NK-92 treated with Interleukin-12 subunit alpha and Interleukin-12 subunit beta, amount 100 ng/mL, for 24 hours (cell line): ENCODE results near the gene UCP2.

Experiments used
- DNase-seq: peaks from one replicate; lab custom pipeline; 2025; lab: John Stamatoyannopoulos, UW

The UCP2 gene

DNA sequence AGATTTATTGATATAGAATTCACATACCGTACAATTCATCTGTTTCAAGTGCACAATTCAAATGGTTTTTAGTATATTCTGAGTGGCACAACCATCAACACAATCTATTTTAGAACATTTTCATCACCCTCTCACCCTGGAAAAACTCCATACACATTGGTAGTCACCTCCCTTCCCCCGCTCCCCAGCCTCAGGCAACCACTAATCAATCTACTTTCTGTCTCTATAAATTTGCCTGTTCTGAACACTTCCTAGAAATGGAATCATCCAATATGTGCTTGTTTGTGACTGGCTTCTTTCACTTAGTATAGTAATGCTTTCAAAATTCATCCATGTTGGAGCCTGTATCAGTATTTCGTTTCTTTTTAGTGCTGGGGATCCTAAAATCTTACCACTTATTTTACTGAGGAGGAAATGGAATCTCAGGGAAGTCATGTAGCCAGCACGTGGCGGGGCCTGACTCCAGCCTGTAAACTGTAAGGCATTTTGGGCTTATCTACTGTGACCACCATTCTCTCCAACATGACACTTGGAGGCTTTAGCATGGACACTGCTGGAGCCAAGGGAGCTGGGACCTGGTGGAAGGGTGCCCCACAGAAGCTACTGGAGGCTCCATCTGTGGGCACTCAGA, 27.1 kb upstream of the UCP2 start:
- DNase-seq = no peak

DNA sequence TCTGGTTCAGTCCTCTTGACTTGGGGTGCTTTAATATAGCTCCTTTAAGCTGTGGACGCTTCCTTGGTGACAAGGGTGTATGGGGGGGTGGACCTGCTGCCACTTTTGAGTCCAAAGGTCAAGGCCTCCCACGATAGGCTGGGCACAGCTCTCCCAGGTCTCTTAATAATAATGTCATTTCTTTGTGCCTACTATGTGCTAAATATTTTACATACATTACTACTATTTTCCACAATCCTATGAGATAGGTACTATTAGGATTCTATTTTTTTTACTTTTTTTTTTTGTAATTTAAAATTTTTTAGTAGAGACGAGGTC, 26.5 kb upstream of the UCP2 start:
- DNase-seq = no peak

DNA sequence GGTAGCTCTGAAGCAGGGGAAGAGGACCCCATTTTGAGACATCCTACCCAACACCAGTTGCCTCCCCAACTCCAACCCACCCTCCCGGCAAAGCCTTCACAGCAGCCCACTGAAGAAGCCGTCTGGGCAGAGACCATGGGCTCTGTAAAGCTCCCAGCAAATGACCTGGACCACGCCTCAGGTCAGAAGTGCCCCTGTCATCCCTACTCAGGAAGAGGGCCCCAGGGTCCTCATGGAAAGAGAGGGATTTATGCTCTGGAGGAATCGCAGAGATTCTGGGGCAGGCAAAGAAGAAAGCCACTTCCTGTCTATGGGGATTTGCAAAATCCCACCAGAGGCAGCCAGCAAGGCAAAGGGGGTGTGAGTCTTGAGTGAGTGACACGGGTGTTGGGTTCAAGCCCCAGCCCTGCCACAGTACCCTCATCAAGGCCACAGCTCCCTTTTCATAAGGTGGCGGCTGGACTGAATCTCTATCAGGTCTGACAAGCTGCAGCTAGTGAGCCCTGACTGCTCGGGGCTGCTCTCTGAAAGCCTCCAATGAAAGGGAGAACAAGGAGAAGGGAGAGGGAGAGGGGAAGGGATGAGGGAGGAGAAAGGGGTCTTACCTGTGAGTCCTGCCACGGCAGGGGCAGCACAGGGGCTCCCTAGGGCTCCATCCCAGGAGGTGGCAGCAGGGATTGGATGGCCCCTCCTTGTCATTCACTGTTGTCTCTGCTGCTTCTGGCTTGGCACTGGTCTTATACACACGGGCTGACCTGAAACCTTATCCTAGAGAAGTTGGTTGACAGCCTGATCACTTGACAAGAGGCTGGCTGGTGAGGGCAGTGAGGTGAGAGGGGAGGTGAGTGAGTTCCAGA, 26.0 kb upstream of the UCP2 start, which contains the start of gene UCP3:
Gene UCP3 (minus strand): TSS at position 713 of the 857 bp plus-strand sequence. CDS start 2,043 bp downstream, outside the sequence.
- no peak for DNase-seq

DNA sequence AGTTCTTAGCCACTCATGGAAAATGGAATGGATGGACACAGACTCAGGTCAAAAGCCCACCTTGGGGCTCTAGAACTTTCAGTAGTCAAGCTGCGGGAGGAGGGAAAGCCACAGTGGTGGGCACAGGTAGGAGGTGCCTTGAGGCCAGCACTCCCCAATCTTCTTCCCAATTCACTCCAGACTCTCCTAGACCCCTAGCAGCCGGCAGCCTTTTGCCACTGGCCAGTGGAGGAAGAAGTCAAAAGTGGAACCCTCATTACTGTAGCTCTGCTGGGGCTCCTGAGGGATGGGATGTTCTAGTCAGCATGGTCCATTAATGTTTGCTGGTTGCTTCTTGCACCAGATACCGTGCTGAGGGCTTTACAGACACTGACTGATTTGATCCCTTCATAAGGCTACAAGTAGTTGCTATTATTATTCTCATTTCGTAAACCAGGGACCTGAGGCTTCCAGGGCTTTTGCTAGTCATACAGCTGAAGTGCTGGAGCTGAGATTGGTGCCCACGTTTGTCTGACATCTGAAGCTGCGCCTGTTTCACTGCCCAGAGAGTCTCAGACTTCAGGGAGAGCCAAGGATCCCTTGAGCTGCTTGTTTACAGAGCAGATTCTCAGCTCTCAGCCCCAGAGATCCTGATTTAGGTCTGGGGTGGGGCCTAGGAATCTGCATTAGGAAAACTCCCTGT, 25.2 kb upstream of the UCP2 start:
- no peak for DNase-seq

DNA sequence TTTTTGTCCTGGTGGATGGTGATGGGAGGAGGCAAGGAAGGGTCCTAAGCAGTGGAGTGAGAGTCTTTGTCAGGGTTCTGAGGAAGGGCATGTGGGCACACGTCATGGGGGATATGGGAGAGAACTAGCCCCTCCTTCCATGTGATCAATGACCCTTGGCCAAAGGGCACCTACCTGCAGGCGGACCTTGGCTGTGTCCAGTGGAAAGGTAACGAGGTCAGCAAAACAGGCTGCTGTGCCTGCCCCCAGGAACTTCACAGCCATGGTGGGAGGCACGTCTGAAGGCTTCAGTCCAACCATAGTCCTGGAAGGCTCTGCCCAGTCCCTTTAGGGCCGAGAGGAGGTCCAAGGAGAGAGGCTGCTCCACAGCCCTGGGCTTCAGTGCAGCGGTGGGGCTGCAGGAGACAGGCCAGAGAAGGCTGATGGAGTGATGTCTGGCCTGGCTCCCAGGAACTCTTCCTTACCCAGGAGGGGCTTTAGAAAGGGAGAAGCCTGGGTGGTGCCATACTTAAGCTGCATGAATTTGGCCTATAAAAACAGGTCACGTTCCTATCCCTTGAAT, 24.2 kb upstream of the UCP2 start:
- no peak for DNase-seq

DNA sequence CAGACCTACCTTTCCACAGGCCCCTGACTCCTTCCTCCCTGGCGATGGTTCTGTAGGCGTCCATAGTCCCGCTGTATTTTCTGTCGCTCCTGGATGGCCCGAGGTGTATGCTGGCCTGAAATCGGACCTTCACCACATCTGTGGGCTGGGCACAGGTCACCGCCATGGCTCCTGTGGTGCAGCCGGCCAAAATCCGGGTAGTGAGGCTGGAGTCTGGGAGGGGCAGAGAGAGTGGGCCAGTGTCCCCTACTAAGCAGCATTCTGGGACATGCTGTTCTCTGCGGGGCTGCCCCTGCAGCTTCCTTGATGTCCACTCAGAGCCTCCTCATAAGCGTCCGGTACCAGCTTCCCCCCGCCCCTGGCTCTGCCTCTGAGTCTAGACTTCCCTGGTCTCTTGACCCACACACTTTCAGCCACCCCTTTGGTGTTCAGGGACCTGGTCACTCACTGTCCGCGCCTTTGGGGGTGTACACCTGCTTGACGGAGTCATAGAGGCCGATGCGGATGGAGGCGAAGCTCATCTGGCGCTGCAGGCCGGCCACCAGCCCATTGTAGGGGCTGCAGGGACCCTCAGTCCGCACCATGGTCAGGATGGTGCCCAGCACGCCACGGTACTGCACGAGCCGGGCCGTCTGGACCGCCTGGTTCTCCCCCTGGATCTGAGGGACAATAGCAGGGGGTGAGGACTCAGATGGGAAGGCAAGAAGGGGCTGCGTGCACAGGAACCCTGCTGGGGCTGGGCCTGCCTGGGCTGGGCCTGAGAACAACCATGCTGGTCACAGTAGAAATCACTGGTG, 23.3 kb upstream of the UCP2 start:
- DNase-seq = no peak

DNA sequence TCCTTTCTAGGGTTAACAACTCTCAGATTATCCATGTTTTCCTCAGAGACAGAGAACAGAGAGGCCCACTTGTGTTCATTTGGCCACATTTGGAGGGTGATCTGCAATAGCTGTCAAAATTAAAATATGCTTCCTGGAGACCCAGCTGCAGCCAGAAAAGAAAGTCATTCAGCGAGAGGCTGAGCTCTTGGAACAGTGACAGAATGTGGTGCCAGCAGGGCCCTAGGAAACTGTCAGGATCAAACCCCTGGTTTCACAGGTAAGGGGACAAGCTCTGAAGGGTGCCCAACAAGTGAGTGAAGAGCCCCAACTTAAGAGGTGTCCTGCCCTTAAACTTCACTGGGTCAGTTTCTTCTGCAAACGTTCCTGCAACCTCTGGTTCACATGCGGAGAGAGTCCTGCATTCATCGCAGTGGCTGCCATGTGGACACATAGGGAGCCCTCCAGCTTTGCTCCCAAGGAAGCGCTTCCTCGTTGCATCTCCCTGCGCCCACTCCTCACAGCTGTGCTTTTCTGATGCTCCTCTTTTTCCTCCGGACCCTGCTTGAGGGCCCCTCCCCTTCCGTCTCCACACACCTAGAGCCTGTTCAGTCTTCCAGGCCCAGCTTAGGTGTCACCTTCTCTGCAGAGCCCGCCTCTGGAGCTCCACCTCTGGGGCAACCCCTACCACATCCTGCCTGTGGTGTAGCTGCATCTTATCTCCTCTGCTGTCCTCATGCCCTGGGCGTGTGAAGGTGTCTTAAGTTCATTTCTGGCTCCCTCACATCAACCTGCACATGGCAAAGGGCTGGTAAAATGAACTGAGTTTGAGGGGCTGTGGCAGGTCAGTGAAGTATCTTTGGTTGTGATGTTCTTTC, 22.3 kb upstream of the UCP2 start:
- peak; percentile 71 for DNase-seq

DNA sequence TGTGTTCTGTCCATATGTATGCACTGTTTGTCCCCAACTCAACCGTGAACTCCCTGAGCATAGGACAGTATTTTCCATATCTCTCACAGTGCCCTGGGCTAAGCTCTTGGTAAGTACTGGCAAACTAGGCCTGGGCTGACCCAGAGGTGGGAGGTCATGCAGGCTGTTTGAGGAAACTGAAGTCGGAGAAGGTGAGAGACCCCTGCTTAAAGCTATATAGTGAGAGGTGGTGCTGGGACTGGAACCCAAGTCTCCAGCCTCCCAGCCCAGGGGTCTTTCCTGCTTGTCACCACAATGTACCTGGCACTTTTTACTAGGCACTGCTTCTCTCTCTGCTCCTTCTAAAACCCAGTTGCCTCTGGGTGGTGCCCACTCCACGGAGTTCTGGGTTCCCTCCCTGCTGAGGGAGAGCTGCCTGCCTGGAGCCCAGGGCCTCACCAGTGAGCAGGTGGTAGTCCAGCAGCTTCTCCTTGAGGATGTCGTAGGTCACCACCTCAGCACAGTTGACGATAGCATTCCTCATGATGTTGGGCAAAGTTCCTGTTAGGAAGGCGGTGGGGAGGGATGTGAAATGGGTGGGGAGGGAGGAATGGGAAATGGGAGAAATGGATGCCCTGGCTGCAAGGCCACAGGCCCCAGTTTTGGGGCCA, 21.5 kb upstream of the UCP2 start:
- DNase-seq = no peak

DNA sequence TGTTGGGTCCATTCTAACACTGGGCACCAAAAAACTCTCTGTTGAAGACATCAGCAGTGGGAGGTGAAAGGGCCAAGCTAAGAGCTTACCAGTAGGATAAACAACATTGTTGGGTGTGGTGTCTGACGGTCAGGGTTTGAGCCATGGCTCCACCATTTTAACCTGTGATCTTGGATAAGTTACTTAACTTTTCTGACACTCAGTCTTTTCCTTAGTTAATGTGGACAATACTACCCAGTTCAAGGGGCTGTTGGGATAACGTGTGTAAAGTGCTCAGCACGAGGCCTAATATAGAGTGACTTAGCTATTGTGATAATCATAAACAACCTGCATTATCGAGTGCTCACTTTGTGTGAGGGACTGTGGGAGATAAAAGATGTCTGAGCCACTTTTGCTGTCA, 20.2 kb upstream of the UCP2 start:
- no peak for DNase-seq

DNA sequence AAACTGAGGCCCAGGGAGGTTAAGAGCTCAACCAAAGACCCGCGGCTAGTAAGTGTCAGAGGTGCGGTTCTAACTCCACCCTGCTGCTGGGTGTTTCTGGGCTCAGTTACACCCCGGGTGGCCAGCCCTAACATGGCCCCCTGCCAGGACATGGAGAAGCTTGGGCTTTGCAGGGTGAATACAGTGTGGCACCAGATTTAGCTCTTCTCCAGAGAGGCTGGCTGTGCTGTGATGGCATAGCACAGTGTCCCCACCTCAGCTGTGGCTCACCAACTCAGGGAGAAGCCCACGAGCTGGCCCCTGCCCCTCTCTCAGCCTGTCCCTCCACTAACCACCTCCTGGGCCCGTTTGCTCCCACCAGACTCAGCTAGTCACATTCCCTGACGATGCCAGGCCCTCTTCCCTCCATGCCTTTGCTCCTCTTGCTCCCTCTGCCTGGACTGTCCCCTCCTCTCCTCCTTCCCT, 19.2 kb upstream of the UCP2 start:
- DNase-seq = no peak

DNA sequence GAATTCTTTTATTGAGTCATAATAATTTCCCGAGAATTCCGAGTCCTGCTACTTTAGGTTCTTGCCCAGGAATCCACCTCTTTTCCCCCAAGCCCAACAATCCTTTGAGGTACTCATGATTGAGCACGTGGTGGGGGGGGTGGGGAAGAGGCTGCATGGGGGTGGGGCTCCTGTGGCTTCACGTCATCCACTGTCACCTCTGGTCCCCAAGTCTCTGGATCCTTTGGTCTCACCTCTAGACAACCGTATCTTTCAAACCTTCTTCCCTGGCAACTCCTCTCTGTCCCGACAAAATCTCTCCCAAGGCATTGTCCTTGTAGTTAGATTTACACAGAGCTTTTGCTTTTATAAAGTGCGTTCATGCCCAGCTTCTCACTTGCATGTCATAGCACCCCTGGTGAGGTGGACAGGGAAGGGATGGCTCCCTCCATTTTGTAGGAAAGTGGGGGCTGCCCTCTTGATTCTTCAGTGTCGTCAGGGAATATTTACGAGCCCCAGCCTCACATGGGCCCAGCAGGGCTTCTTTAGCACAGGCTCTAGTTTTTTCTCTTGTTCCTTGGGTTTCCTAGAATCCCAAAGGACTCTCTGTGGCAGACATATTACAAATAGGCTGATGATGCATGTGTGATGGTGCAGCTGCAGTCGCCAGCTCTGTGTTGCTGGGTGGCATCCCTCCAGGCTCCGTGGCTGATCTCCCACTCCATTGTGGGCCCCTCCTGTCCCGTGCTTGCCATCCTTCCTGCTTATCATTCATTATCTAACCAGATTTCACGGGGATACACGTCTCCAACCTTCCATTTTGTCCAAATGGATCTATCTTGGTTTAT, 17.9 kb upstream of the UCP2 start:
- no peak for DNase-seq

DNA sequence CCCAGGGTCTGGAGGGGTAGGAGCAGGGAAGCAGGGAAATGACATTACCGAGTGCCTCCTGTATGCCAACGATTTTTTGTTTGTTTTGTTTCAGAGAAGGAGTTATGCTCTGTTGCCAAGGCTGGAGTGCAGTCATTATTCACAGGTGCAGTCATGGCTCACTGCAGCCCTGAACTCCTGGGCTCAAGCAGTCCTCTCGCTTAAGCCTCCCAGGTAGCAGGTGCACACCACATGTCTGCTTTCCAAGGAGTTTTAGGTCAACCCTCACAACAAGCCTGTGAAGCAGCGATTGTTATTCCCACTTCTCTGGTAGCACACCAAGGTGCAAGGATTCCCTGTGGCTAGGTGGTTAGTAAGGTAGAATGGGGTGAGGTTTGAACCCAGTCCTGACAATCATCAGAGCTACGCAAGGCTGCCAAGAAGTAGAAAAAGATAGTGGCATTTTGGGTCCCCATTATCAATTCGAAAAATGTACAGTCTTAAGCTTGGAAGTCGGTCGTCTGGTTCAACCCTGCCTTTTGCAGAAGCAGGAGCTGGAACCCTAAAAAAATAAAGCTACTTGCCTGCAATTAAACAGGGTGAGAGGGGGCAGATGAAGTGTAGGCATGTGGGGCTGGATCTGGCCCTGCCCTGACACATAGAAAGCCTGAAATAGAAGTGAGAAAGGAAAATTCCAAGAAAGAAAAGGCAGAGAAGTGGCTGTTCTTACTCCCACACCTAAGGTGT, 17.1 kb upstream of the UCP2 start:
- DNase-seq = no peak

DNA sequence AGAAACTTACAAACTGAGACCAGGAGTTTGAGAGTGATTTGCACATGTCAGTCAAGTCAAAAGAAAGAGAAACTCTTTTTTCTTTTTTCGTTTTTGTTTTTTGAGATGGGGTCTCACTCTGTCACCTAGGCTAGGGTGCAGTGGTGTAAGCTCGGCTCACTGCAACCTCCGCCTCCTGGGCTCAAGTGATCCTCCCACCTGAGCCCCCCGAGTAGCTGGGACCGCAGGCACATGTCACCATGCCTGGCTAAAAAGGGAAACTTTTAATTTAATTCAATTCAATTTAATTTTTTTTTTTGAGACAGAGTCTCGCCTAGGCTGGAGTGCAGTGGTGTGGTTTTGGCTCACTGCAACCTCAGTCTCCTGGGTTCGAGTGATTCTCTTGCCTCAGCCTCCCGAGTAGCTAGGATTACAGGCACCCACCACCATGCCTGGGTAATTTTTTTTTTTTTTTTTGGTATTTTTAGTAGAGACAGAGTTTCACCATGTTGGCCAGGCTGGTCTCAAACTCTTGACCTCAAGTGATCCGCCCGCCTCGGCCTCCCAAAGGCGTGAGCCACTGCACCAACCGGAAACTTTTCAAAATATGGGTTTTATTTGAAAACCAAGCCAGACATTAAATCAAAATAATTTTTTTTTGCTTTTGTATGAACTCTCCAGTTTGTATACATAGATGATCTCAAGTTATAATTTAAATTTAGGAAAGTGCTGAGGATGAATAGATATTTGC, 16.4 kb upstream of the UCP2 start:
- DNase-seq = no peak

DNA sequence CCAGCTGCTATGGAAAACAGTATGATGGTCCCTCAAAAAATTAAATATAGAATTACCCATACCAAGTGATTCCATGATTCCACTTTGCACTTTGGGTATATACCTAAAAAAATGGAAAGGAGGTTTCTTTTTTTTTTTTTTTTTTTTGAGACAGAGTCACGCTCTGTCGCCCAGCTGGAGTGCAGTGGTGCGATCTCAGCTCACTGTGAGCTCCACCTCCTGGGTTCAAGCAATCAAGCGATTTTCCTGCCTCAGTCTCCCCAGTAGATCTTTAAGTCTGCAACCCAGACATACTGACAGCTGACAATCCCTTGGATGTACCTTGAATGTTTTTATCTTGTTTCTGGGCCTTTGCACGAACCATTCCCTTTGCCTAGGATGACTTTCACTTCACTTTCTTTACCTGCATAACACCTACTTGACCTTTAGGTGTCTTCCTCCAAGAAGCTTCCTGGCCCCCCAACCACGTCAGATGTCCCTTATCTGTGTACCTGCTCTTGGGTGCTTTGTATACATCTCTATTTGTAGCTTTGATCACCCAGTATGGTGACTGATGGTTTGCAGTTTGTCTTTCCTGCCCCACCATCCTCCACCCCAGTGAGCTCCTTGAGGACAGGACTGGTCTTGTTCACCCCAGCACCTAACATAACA, 14.6 kb upstream of the UCP2 start:
- no peak for DNase-seq

DNA sequence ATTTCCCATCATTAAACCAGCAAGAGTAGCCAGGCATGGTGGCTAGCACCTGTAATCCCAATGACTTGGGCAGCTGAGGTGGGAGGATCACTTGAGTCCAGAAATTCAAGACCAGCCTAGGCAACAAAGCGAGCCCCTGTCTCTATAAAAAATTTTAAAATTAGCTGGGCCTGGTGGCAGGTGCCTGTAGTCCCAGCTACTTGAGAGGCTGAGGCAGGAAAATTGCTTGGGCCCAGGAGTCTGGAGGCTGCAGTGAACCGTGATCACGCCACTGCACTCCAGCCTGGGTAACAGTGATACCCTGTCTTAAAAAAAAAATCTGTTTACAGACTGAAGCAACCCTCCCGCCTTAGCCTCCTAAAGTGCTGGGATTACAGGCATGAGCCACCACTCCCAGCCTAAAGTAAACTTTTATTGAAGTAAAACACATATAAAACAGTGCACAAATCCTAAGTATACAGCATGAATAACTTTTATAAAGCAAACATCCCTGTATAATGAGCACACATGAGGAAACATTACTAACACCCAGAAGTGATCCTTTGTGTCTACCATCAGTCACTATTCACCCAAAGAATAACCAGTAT, 13.6 kb upstream of the UCP2 start:
- DNase-seq = no peak

DNA sequence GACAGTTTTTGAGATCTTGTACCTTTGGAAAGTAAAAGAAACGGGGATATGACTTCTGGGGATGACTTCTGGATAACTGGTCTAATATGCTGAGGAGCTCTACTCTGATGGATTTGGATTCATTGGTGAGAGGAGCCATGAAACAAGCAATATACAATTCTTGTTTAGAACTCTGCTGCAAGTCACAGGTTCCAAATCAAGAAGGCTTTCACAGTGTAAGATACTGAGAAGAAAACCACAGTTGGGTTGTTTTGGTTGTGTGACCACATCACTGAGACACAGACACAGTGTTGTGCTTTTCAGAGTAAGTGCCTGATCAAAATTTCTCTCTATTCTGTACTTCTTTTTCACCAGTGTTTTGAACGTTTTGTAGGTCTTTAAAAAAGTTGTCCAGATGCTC, 13.1 kb upstream of the UCP2 start:
- DNase-seq = no peak

DNA sequence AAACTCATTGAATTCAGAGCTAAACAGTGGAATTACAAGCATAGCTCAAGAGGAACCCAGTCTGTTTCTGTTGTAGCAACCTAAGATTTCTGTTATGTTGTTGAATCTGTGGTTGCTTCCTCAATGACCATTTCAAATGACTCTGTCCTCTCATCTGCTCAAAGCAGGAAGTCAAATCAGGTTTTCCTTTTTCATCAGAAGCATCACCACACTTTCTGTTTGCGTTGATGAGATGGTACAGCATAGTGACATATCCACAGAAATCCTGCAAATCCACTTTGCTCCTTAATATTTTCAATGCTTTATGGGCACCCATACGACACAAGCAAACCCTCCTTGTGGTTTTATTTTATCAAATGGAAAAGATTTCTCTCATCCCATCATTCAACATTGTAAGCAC, 12.6 kb upstream of the UCP2 start:
- no peak for DNase-seq
